Fibroblast of lung (primary cell): ENCODE measurements around the gene P2RY6. TPM values are rescaled to one million over a fixed set of nuclear protein-coding genes. Genes with fewer than 3 reads are reported as not detected.

Experiments used
- DNase-seq, 2 donors: peaks; one replicate each; pipeline versions ENCODE4 v3.0.0 to v3.0.0-alpha.2; 2010; ENCODE audit warnings: low read depth in 2 of 2
- H2AFZ ChIP-seq: 2 replicates; pipeline ENCODE4 v1.5.1; 2012; ENCODE audit warnings: low read length, control low read depth, inconsistent platforms
- H3K27ac ChIP-seq: 2 replicates; pipeline ENCODE4 v1.5.1; 2011; ENCODE audit warnings: low read length, control low read depth; ENCODE audit not compliant: insufficient read depth
- H3K27me3 ChIP-seq: 2 replicates; pipeline ENCODE4 v1.5.1; 2011; ENCODE audit warnings: mild to moderate bottlenecking, low read length; ENCODE audit not compliant: control insufficient read depth, insufficient read depth
- H3K36me3 ChIP-seq: 2 replicates; pipeline ENCODE4 v1.5.1; 2011; ENCODE audit warnings: low read length; ENCODE audit not compliant: control insufficient read depth, insufficient read depth
- H3K4me1 ChIP-seq: 2 replicates; pipeline ENCODE4 v1.5.1; 2011; ENCODE audit warnings: low read length; ENCODE audit not compliant: control insufficient read depth, insufficient read depth; ENCODE audit errors: extremely low read depth
- H3K4me2 ChIP-seq: 2 replicates; pipeline ENCODE4 v1.5.1; 2011; ENCODE audit warnings: low read length, control low read depth; ENCODE audit not compliant: insufficient read depth; ENCODE audit errors: extremely low read depth
- H3K4me3 ChIP-seq, 4 experiments: fragments of 200-600 bp in 1 of 4; sonication (generic) in 1 of 4; replicated peaks in 1 of 4; 2 replicates each; pipeline ENCODE4 v1.5.1; 2011 to 2016; ENCODE audit warnings: low read length in 4 of 4, low read depth in 3 of 4, mild to moderate bottlenecking in 3 of 4, control low read depth in 2 of 4, inconsistent platforms in 1 of 4, mixed read lengths in 1 of 4; ENCODE audit not compliant: insufficient read depth in 1 of 4; ENCODE audit errors: control extremely low read depth in 1 of 4
- H3K79me2 ChIP-seq: 2 replicates; pipeline ENCODE4 v1.5.1; 2012; ENCODE audit warnings: mild to moderate bottlenecking, low read length, inconsistent platforms; ENCODE audit not compliant: control insufficient read depth, insufficient read depth
- H3K9ac ChIP-seq: 2 replicates; pipeline ENCODE4 v1.5.1; 2011; ENCODE audit warnings: mild to moderate bottlenecking, low read length, control low read depth; ENCODE audit not compliant: insufficient read depth
- H3K9me3 ChIP-seq: 2 replicates; pipeline ENCODE4 v1.5.1; 2012; ENCODE audit warnings: low read depth, low read length; ENCODE audit not compliant: control insufficient read depth, insufficient read depth
- H4K20me1 ChIP-seq: 2 replicates; pipeline ENCODE4 v1.5.1; 2011; ENCODE audit warnings: low read length; ENCODE audit not compliant: control insufficient read depth, insufficient read depth; ENCODE audit errors: extremely low read depth
- EZH2 ChIP-seq: IDR thresholded peaks from 2 replicates; pipeline ENCODE4 v1.5.1; 2012; ENCODE audit warnings: low read length, control low read depth, mild to moderate bottlenecking; ENCODE audit errors: missing control alignments
- polyA plus RNA-seq, 2 donors: library from polyadenylated mRNA; depleted of rRNA in 1 of 2; stranded (reverse) in 1 of 2; unstranded in 1 of 2; fragments of >200 nt; gene quantifications; 2 replicates each; pipeline ENCODE4 v1.2.1, GENCODE V29; 2011 to 2012; ENCODE audit warnings: missing spikeins in 1 of 2
- total RNA-seq: library from RNA; depleted of rRNA; stranded (reverse); fragments of >200 nt; gene quantifications from 2 replicates; pipeline ENCODE4 v1.2.1, GENCODE V29; 2014
- TF ChIP-seq, protein P1 (sequence below), 2 donors: IDR thresholded peaks in 1 of 2; conservative IDR thresholded peaks in 1 of 2; 1 replicate in 1 of 2; 2 replicates in 1 of 2; pipeline ENCODE4 v1.5.1; 2011 to 2012; ENCODE audit warnings: low read length in 2 of 2, control low read depth in 1 of 2, inconsistent platforms in 1 of 2, low read depth in 1 of 2, mild to moderate bottlenecking in 1 of 2

P2RY6 gene
- total and polyA plus RNA-seq, 2 donors (not counting 1 experiment from before 2014, with no cell fraction given), result 0.12 to 0.33 TPM

DNA sequence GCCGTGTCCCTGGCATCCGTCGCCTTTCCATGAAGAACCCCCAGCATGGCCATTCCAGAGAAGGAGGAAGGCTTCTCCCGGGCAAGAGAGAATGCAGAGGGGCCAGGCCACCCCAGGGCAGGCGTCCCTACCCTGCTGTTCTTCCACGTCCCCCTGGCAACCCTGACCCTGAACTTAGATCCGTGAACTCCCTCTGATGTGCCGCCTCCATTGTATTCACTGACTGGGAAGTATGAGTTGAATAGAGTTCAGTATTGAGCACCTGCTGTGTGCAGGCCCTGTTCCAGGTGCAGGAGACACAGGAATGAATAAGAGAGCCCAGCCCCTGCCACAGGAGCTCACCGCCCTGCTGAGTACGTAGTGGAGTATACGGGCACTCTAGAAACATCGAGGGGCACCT, 74.9 kb downstream of the P2RY6 start:
- H3K36me3 ChIP-seq, result peaks cover 14% of the 10 kb centered on the region
- H3K4me3 ChIP-seq, result no peak overlapping the region
- H3K79me2 ChIP-seq, result peaks cover 53% of the 10 kb centered on the region
- no peak for TF ChIP-seq EZH2
- TF ChIP-seq, protein P1, sequence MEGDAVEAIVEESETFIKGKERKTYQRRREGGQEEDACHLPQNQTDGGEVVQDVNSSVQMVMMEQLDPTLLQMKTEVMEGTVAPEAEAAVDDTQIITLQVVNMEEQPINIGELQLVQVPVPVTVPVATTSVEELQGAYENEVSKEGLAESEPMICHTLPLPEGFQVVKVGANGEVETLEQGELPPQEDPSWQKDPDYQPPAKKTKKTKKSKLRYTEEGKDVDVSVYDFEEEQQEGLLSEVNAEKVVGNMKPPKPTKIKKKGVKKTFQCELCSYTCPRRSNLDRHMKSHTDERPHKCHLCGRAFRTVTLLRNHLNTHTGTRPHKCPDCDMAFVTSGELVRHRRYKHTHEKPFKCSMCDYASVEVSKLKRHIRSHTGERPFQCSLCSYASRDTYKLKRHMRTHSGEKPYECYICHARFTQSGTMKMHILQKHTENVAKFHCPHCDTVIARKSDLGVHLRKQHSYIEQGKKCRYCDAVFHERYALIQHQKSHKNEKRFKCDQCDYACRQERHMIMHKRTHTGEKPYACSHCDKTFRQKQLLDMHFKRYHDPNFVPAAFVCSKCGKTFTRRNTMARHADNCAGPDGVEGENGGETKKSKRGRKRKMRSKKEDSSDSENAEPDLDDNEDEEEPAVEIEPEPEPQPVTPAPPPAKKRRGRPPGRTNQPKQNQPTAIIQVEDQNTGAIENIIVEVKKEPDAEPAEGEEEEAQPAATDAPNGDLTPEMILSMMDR (conservative IDR thresholded peaks at IDR 0.05 in 1 of 2, IDR thresholded peaks at IDR 0.05 in 1 of 2; ENCODE audit: low read depth in 1 of 2, low read length in 2 of 2), result no peak
- no peaks in the 10 kb centered on the region for H3K9me3 ChIP-seq
- H3K4me1 ChIP-seq, result peaks cover 36% of the 10 kb centered on the region
- no peak overlapping the region for H3K4me2 ChIP-seq
- DNase-seq, result no peak
- H3K27me3 ChIP-seq, result no peaks in the 10 kb centered on the region
- H2AFZ ChIP-seq, result no peak overlapping the region
- no peak overlapping the region for H3K9ac ChIP-seq
- peaks cover 1% of the 10 kb centered on the region for H4K20me1 ChIP-seq
- H3K27ac ChIP-seq, result no peak overlapping the region

Other genes with a start within 250 kb of the P2RY6 start
- gene FCHSD2, start 130.0 kb upstream of the P2RY6 start, total RNA-seq, result 11.8 and 19.5 TPM in 2 replicates
- gene FCHSD2, start 130.0 kb upstream of the P2RY6 start, polyA plus RNA-seq, result 25.6 and 40.6 TPM in 2 replicates
- under 0.01 and 0.17 TPM in 2 replicates for gene P2RY2, start 54.1 kb upstream of the P2RY6 start, total RNA-seq
- gene P2RY2, start 54.1 kb upstream of the P2RY6 start, polyA plus RNA-seq, result 0.05 TPM in 1 of 2 replicates, not detected in the other
- gene ARHGEF17, start 35.9 kb downstream of the P2RY6 start, total RNA-seq, result 28.2 and 42.8 TPM in 2 replicates
- 26.5 and 43.1 TPM in 2 replicates for gene ARHGEF17, start 35.9 kb downstream of the P2RY6 start, polyA plus RNA-seq
- 0.33 and 0.77 TPM in 2 replicates for gene RELT, start 104.1 kb downstream of the P2RY6 start, total RNA-seq
- 0.70 and 1.0 TPM in 2 replicates for gene RELT, start 104.1 kb downstream of the P2RY6 start, polyA plus RNA-seq